SIG-M5 (cell line): ENCODE results near the gene RFX4.

Experiments used
- DNase-seq: peaks from one replicate; lab custom pipeline; 2025; lab: John Stamatoyannopoulos, UW

RFX4 gene

DNA sequence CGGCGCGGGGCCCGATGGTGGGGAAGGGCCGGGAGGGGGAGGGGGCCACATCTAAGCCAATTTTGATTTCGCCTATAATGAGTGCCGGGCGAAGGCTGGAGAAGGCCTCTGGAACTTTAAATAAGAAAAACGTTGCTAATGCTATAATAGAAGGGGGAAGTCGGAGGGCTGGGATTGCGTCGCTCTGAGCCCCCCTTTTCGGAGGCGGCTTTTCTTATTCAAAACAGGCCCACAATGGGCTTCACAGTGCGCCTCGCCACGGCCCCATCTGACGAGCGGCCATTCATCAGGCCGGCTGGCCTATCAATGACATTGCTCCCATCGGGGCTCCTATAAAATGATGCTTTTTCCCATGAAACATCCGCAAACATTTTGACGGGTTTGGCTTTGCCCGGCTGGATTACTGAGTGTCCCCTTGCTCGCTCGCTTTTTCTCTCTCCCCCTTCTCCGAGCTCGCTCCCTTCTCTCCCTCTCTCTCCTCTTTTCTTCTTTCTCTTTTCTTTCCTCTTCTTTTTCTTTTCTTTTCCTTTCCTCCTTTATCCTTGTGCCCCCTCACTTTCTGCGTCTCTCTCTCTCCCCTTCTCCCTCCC, at the start of gene RFX4:
Gene RFX4, plus strand, starts transcription at position 364 of the 590 bp plus-strand sequence. CDS start 317 bp downstream, outside the sequence.
- DNase-seq: no peak

GRCh38 chr12:106541201-106541600, 41.6 kb upstream of the RFX4 start:
- no peak for DNase-seq

GRCh38 chr12:106551410-106551809, 31.4 kb upstream of the RFX4 start:
- no peak for DNase-seq

GRCh38 chr12:106552228-106552627, 30.6 kb upstream of the RFX4 start:
- DNase-seq: no peak

GRCh38 chr12:106564678-106565329, 18.0 kb upstream of the RFX4 start:
- DNase-seq: no peak

- DNase-seq: no peak
These were observed 16.0 kb upstream of the RFX4 start for GRCh38 chr12:106566771-106567170.

- no peak for DNase-seq
These were observed 9.6 kb upstream of the RFX4 start for GRCh38 chr12:106573239-106573638.

- DNase-seq: no peak
These were observed 6.0 kb upstream of the RFX4 start for GRCh38 chr12:106576848-106577247.

DNA sequence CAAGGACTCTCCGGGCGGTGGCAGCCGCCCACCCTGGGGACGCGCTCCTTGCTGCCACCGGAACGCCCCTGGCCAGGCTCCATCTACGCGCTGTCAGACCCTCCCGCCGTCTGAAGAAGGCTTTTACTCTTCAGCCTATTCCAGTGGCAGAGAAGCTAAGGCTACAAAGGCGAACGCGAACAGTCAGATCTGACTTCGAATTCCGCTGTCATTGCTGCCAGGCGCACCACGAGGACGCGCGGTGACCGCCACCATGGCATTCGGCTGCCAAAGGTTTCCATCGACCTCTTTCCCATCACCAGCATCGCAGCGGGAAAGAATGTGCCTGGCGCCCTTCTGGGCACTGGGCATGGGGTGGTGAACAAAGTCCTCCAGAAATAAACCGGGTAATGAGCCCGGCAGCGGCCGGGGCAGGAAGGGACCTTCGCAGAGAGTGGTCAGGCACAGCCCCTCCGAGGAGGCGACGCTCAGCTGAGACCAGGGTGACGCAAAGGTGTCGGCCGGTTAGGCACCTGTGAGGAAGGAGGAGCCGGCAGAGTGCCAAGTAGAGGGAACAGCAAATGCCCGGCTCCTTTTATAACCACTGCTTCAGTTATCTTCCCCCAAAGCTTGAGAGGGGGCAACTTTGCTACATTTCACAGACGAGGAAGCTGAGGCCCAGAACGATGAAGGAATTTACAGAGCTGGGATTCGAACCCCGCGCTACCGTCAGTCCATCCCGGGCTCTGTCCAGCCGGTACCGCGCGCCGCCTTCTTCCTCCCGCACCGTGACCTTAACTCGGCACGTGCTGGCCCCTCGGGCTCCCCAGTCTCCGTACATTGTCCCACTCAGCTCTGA, 1.9 kb upstream of the RFX4 start:
- no peak for DNase-seq

GRCh38 chr12:106581543-106582248, 1.1 kb upstream of the RFX4 start:
- DNase-seq: no peak

GRCh38 chr12:106582249-106582591, 584 bp upstream of the RFX4 start:
- no peak for DNase-seq

DNA sequence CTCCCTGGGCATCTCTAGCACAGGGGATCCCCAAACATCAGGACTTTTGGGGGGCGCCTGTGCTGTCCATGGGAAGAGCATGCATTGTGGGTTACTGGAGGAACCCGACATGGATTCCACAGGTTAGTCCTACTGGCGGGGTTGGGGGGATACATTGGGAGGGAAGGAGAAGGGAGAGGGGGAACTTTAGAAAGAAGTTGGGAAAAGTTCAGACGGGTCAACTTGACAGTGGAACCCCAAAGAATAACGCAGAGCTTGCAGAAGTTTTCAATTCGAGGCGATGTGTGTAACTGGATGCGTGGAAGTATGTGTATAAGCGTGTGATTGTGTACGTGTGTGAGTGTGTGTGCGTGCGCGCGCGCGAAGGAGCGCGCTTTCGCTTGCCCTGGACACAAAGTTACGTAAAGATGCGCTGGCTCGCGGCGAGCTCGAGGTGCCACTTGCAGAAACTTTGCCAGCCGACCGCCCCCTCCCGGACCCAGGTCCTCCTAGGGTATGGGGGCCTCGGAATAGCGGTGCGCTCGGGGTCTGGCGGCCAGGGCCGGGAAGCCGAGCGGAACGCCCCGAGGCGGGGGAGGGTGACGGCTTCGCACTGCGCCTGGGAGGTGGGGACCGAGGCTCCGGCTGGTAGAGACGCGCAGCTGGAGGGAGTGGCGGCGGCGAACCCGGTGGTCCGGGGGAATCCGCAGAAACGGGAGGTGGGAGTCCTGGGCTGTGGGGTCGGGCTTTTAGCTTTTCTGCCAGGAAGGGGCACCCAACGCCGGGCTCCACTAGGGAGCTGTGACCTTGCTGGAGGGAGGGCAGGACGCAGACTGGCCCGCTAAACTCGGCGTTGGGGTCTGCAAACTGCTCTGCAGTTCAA, 669 bp downstream of the RFX4 start:
- no peak for DNase-seq

DNA sequence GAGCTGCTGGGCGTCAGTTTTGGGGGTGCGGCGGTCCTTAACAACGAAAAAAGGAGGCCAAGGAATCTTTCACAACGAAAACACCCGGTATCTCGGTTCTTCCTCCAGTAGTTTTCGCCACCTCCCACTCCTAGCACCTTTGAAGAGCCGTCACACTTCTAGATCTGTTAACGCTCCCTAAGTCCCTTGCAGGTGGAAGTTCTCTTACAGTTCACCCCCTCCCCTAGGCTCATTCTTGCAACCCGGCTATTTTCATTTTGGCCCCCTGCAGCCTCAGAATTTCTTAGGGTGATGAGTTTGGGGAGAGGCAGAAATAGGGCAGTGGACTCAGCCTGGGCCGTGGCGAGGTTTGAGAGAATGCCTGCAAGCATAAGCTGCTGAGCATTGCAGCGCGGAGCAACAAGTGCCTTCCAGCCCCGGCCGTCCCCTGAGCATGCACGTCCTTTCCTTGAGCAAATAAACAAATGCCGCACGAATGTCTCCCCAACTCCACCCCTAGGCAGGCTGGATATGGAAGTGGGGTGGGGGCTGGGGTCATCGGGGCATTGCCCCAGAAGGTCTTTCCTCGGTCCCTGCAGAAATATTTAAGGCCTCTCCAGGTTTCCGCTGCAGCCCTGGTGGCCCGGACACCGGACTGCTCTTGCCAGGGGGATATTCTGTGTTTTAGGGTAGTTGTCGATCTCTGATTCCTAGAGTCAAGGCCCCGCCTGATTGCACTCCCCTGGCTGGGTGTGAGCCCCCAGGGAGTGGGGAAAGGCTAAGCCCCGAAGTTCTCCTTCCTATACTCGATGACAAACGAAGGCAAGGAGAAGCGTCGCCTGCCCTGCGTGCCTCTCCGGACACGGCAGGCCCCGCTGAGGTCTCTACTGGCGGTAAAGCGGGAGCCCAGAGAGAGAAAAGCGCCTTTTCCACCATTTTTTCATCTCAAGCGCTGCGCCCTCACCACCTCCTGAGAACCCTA, 1.6 kb downstream of the RFX4 start:
- DNase-seq: no peak

- DNase-seq: no peak
These were observed 2.3 kb downstream of the RFX4 start for GRCh38 chr12:106585105-106585520.

- no peak for DNase-seq
These were observed 2.9 kb downstream of the RFX4 start for GRCh38 chr12:106585521-106586277.

DNA sequence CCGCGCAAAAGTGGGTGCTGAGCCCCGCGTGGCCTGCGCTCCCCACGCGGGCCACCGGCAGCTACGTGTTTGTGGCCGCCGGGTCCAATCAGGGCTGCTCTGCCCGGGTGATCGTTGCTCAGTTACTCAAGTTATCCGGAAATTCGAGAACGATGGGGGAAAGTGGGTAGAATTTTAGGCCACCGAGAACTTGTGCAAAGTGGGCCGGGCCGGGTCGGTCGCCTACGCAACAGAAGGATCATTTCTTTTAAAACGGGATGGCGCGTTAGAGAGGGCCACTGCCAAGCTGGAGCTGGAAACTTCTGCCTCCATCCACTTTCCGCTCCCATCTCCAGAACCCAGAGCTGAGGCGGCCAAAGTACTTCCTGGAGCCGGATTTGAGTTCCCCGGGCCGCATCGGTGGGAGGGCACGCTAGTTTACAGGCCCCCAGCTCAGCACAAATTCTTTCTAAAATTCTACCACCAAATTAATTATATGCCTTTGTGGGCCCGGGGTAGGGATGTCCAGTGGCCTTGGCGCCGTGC, 3.5 kb downstream of the RFX4 start:
- no peak for DNase-seq

DNA sequence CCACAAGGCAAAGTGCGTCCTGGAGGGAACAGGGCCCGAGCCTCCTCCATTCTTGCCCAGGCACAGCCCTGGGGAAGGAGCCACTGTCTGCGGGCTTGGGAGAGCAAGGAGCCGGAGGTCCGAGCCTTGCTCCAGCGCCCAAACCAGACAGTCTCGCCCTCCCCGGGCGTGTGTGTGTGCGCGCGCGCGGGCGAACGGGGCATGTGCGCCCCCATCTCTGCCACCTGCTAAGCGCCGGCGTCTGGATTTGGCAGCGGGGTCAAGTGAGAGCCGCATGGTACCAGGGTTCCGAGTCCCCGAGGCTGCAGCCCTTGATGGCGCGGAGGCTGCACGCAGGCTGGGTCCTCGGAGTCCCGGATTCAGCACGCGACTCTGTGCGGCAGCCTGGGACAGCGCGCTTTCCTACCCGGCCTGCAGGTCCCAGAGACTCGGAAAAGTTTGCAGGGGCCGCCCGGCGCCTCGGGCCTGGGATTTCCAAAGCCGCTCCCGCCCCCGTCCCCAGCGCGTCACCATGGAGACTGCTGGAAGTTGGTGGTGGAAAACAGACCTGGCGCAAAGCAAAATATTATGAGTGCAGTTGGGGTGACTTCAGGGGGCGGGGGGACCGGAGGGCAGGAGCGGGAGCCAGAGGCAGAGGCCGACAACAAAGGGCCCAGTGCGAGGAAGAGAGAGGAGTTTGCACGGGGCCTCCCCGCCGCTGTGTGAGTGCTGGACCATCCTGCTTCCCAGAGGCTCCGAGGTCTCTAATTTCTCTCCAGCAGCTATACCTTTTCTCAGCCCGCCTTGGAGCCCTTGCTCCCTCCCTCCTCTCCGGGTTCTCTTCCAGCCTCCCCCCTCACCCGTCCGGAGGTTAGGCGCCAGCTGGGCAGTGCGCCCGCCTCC, 4.2 kb downstream of the RFX4 start:
- DNase-seq: no peak

DNA sequence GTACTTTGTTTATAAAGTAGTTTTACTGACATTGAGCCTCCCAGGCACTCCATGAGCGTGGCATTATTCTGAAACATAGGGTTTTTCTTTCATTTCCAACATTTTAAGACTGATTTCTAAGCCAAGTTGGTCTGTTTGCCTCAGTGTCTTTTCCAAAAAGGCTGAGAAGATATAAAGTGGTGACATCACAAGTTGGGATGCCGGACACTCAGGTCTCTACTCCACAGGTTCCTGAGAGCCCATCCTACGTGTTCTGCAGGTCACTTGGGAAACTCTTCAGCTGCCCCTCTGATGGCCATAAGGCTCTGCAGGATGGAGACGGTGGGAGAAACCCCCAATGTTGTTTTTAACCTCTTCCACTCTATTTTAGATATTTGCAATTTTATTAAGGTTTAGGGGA, 6.0 kb downstream of the RFX4 start:
- no peak for DNase-seq
